SK-N-SH treated with all-trans-retinoic acid at 6 μM for 48 hours (cell line): Measurements from ENCODE around the gene ATP8A2.

Experiments
- CSDC2 ChIP-seq: fragments of 250-450 bp; sonication (Bioruptor Pico); IDR thresholded peaks from 2 replicates; pipeline ENCODE4 v1.5.0; 2020; ENCODE audit warnings: mild to moderate bottlenecking, moderate library complexity
- GLIS3 ChIP-seq: fragments of 250-450 bp; sonication (Bioruptor Pico); IDR thresholded peaks from 2 replicates; pipeline ENCODE4 v1.5.0; 2020; ENCODE audit warnings: mild to moderate bottlenecking, moderate library complexity
- PATZ1 ChIP-seq: fragments of 250-450 bp; sonication (Bioruptor Pico); IDR thresholded peaks from 2 replicates; pipeline ENCODE4 v1.8.0; 2020; ENCODE audit warnings: mild to moderate bottlenecking, moderate library complexity, borderline replicate concordance
- PPARA ChIP-seq: fragments of 250-450 bp; sonication (Bioruptor Pico); IDR thresholded peaks from 2 replicates; pipeline ENCODE4 v1.5.0; 2020; ENCODE audit warnings: mild to moderate bottlenecking, borderline replicate concordance
- TCF4 ChIP-seq: fragments of 250-450 bp; sonication (Bioruptor Pico); IDR thresholded peaks from 2 replicates; pipeline ENCODE4 v1.8.0; 2021; ENCODE audit warnings: mild to moderate bottlenecking, moderate library complexity, borderline replicate concordance
- TOX ChIP-seq: fragments of 250-450 bp; sonication (Bioruptor Pico); IDR thresholded peaks from 2 replicates; pipeline ENCODE4 v1.8.0; 2021; ENCODE audit warnings: mild to moderate bottlenecking, moderate library complexity, borderline replicate concordance
- ZFP3 ChIP-seq: fragments of 250-450 bp; sonication (Bioruptor Pico); IDR thresholded peaks from 2 replicates; pipeline ENCODE4 v1.5.0; 2020; ENCODE audit warnings: mild to moderate bottlenecking, moderate library complexity
- ZNF565 ChIP-seq: fragments of 450-650 bp; formaldehyde crosslinking; conservative IDR thresholded peaks from 2 replicates; pipeline ENCODE4 v1.5.0; 2020; ENCODE audit warnings: low read depth, mild to moderate bottlenecking, moderate library complexity
- ZNF8 ChIP-seq: fragments of 450-650 bp; formaldehyde crosslinking; IDR thresholded peaks from 2 replicates; pipeline ENCODE4 v1.5.0; 2020; ENCODE audit warnings: mild to moderate bottlenecking, moderate library complexity

- no peak for TF ChIP-seq PATZ1 (CRISPR knock-in tag)
- TF ChIP-seq TCF4 = no peak
- TF ChIP-seq TOX (CRISPR knock-in tag) = no peak
- TF ChIP-seq ZNF8 (CRISPR knock-in tag) = no peak
- TF ChIP-seq CSDC2 (CRISPR knock-in tag) = no peak
- TF ChIP-seq ZFP3 (CRISPR knock-in tag) = no peak
- TF ChIP-seq PPARA = no peak
- TF ChIP-seq ZNF565 (CRISPR knock-in tag) = no peak
- TF ChIP-seq GLIS3 = no peak
Measured at GRCh38 chr13:26052337-26052736, 680.6 kb downstream of the ATP8A2 start.
